ENCODE data around the gene PCYOX1L.
A peak's percentile ranks its signal among the peaks of the same experiment; 100 is the strongest.

PCYOX1L gene, protein sequence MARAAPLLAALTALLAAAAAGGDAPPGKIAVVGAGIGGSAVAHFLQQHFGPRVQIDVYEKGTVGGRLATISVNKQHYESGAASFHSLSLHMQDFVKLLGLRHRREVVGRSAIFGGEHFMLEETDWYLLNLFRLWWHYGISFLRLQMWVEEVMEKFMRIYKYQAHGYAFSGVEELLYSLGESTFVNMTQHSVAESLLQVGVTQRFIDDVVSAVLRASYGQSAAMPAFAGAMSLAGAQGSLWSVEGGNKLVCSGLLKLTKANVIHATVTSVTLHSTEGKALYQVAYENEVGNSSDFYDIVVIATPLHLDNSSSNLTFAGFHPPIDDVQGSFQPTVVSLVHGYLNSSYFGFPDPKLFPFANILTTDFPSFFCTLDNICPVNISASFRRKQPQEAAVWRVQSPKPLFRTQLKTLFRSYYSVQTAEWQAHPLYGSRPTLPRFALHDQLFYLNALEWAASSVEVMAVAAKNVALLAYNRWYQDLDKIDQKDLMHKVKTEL

DNA sequence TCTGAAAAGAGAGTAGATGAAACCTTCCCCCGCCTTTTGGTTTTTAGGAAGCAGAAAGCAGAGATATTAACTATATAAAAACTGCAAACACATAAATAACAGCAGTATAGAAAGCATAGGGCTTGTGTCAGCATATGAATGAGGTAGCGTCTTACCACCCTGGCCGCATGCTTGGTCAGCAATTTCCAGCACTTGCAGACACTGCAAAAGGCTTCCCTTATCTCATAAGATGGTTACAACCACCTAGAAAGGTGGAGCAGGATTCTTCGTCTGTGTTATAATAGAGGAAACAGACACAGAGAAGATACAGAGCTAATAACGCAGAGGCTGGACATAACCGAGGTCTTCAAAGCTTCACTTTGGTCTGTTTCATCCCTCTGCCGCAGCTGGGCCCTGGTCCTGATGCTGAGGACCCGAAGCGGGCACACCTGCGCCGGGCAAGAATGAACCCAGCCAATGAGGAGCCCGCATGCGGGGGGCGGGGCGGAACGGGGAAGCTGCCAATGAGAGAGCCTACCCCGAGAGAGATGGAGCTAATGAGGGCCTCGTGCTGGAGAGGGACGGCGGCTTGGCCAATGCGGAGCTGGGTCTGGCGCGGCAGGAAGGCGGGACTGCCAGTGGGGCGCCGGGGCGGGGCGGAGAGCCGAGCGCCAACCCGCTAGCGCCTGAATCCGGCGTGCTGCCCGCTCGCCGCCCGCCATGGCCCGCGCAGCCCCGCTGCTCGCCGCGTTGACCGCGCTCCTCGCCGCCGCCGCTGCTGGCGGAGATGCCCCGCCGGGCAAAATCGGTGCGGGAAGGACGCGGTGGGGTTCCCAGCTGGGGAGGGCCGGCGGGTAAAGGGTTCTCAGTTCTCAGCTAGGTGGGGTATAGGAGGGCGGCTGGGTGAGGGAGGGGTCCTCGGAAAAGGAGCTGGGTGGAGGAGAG is at the start of gene PCYOX1L:
PCYOX1L (plus strand) TSS at position 677 of the 924 bp plus-strand sequence; CDS start at position 700, 23 bp downstream.
- Mint-ChIP-seq H3K9me3 (no peaks in the 10 kb centered on the region), H3K4me3 (peak within 1 kb of the TSS; percentile 90), H3K27ac (no peak within 1 kb of the TSS), H3K27me3 (ENCODE audit: low read depth, poor library complexity) (peaks cover 11% of the 10 kb centered on the region), H3K4me1 (peaks cover 22% of the 10 kb centered on the region), H3K36me3 (ENCODE audit: low read depth) (peaks cover 27% of the 10 kb centered on the region)
- peak; percentile 94 for DNase-seq
- TF ChIP-seq CTCF (IDR thresholded peaks at IDR 0.05): no peak

DNA sequence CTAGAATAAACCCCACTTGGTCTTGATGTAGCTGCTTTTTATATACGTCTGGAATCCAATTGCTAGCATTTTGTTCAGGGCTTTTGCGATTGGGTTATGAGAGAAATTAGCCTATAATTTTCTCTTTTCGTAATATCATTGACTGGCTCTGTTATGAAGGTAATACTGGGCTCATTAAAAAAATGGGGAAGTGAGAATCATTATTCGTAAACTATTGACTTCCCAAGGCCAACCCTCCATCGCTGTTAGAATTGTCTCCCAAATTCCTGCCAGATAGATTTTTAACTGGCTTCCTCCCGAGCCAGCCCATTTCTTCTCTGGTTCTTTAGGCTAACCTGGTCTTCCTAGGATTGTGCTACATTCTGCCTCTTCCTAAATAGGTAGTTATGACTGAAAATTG is 48.5 kb upstream of the PCYOX1L start:
- Mint-ChIP-seq H3K9me3 (no peaks in the 10 kb centered on the region), H3K4me1 (peaks cover 44% of the 10 kb centered on the region), H3K4me3 (no peak overlapping the region), H3K27me3 (ENCODE audit: low read depth, poor library complexity) (peaks cover 9% of the 10 kb centered on the region), H3K36me3 (ENCODE audit: low read depth) (no peaks in the 10 kb centered on the region), H3K27ac (no peak overlapping the region)
- no peak for DNase-seq
- TF ChIP-seq CTCF (IDR thresholded peaks at IDR 0.05): no peak

DNA sequence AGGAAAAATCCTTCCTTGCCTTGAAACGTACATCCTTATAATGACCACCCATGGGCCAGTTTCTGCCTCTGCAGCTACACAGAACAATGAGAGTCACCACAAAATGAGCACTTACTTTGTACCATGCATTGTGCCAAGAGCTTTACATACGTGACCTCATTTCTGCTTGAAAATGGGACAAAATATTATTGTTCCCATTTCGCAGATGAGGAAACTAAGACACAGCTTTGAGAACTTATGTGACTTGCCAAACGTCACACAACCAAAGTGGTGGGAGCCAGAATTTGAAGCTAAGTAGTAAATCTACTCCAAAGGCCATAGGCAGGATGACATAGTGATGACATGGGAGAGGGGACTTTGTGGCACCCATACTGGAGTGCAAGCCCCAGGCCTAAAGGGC is 47.4 kb upstream of the PCYOX1L start:
- Mint-ChIP-seq H3K9me3 (no peaks in the 10 kb centered on the region), H3K36me3 (ENCODE audit: low read depth) (no peaks in the 10 kb centered on the region), H3K4me3 (no peak overlapping the region), H3K27me3 (ENCODE audit: low read depth, poor library complexity) (peaks cover 12% of the 10 kb centered on the region), H3K4me1 (peaks cover 37% of the 10 kb centered on the region), H3K27ac (no peak overlapping the region)
- TF ChIP-seq CTCF (IDR thresholded peaks at IDR 0.05): no peak
- DNase-seq: no peak

DNA sequence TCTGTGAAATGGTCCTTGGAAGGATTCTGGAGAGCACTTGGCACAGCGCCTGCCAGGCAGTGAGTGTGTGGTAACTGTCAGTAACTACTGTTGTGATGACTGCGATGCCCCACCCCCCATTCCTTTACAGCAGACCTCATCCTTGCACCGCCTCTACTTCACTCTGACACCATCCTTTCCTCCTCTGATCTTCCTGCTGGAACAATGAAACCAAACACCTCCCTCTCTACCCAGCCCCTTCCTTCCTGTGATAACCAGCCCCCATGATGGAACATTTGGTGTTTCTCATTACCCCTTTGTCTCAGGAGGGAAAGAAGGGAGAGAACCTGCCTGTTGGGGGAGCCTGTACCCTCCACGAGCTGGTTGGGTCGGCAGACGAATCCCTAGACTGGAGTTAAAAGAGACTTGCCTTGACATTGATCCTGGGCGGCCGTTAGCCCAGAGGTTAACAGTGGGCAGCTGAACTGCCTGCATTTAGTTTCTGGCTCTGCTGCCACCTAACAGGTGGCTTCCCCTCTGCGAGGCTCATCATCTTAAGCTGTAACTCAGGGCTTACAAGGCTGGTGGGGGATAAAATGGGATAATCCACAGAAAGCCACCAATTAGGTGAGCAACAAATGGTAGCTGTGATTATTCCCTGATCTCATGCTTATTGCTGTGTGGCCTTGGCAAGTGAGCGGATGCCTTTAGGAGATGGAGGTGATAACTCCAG is 46.7 kb upstream of the PCYOX1L start:
- no peak for TF ChIP-seq CTCF (IDR thresholded peaks at IDR 0.05)
- peak; percentile 40 for DNase-seq
- Mint-ChIP-seq H3K4me3 (peak overlapping the region; percentile 43), H3K27me3 (ENCODE audit: low read depth, poor library complexity) (peaks cover 12% of the 10 kb centered on the region), H3K4me1 (peaks cover 30% of the 10 kb centered on the region), H3K36me3 (ENCODE audit: low read depth) (no peaks in the 10 kb centered on the region), H3K9me3 (no peaks in the 10 kb centered on the region), H3K27ac (peak overlapping the region; percentile 78)

DNA sequence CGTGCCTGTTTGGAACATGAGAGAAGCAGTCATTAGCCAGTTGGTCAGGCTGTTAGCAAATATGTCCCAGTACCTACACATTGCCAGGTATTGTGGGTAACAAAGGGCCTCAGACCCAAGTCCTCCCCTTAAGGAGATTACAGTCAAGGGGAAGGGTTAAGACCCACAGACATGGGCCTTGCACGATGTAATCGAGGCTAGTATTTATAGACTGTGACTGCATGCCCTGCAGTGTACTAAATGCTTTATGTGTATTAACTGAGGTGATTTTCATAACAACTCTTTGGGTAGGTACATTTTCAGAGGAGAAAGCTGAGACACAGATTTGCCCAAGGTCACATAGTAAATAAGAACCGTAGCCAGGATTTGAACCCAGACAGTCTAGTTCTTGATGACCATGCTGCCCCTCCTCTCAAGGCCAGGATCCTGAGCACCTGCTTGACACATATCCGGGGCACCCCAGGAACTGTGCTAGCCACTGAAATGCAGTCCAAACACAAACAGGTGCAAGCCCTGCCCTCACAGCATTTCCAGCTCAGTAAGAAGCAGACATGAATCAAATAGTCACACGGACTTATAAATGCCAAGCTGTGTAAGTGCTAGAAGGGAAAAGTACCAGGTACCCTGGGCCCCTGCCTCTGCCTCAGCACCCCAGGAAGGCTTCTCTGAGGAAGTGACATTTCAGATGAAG is 44.5 kb upstream of the PCYOX1L start:
- Mint-ChIP-seq H3K9me3 (no peaks in the 10 kb centered on the region), H3K4me3 (no peak overlapping the region), H3K27me3 (ENCODE audit: low read depth, poor library complexity) (peaks cover 12% of the 10 kb centered on the region), H3K36me3 (ENCODE audit: low read depth) (no peaks in the 10 kb centered on the region), H3K4me1 (peaks cover 44% of the 10 kb centered on the region), H3K27ac (no peak overlapping the region)
- no peak for TF ChIP-seq CTCF (IDR thresholded peaks at IDR 0.05)
- no peak for DNase-seq
